Measurements from ENCODE around the gene RAVER2.

The RAVER2 gene

DNA sequence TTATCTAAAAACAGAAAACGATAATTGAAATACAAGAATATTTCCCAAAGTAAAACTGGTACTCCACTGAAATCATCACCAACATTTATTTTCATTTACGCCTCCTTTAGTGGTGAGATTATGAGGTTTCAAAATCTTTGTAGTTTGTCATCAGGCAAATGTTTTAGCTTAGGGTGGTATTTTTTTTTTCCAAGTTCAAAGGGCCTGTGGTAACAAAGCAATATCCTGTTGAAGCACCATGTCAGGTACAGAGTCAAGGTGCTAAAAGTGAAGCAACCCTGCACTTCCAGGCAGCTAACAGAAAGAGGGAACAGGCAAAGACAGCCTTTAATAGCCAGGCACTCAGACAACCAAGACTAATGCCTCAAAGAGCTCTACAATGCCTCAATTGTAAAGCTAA is 132.3 kb downstream of the RAVER2 start:
- ChIA-PET POLR2A (ENCODE audit: low non-redundant PET) (no interaction called here), CTCF (interaction anchor here (0.6 to 1.4 kb wide), 4 partner anchors 144 to 894 kb away, joined by 3 to 4 read pairs (median 3); no protein-coding TSS in a partner anchor)
- TF ChIP-seq CTCF (conservative IDR thresholded peaks at IDR 0.05; ENCODE audit: low read depth) = no peak
- DNase-seq (ENCODE audit: low spot score) = no peak
- H3K27ac ChIP-seq = no peak overlapping the region

- CTCF ChIA-PET = interaction anchor here (0.6 to 1.4 kb wide), 3 partner anchors 143 to 894 kb away, joined by 3 to 4 read pairs (median 3); no protein-coding TSS in a partner anchor
- no peak overlapping the region for H3K27ac ChIP-seq
- POLR2A ChIA-PET (ENCODE audit: low non-redundant PET) = no interaction called here
- no peak for DNase-seq (ENCODE audit: low spot score)
- TF ChIP-seq CTCF (conservative IDR thresholded peaks at IDR 0.05; ENCODE audit: low read depth) = no peak
Observed at GRCh38 chr1:64877598-64877997, 132.7 kb downstream of the RAVER2 start.

DNA sequence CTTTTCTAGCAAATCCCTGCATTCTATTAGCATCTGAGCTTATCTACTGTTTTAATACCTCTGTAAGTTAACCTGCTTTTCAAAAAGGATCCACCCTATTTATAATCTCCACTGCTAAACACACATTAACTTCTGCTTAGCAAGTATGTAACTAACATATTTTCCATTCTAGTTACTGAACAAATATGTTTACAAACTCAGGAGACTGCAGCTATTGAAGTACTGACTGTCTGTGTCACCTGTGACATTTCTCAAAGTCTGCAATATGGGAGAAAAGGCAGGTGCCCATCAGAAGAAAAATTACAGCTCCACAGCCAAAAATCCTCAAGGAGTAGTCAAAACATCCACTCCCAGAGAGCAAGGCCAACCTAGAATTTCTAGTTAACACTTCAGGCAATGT is 133.2 kb downstream of the RAVER2 start:
- TF ChIP-seq CTCF (conservative IDR thresholded peaks at IDR 0.05; ENCODE audit: low read depth) = no peak
- no peak overlapping the region for H3K27ac ChIP-seq
- ChIA-PET POLR2A (ENCODE audit: low non-redundant PET) (no interaction called here), CTCF (interaction anchor here (1.4 kb wide), 1 partner anchor 143 kb away, joined by 4 read pairs; no protein-coding TSS in a partner anchor)
- no peak for DNase-seq (ENCODE audit: low spot score)

DNA sequence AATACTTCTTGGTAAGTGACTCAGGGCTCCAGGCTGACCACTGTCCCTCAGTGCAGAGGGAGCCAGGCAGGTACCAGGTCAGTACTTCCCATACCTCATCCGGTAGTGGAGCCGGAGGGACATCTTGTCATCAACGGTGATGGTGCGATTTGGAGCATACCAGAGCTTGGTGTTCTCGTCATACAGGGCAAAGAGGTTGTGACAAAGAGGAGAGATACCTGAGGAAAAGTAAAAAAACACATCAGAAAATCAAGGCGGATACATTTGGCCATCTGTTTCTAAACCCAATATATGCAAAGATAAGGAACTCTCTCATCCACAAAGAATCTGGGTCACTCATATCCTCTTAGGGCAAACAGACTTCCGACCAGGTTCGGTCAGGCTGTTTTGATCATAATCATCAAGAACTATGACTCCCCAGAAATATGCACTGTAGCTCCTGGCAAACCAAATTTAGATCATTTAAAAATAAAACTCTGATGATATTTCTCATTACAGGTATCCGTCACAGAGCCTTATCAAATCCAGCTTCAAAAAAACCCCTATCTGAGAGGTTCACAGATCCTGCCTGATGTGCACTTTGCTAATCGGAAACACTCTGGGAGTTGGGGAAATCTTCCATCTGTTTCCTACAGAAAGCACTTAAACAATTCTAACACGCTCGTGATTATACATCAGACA is 134.2 kb downstream of the RAVER2 start:
- DNase-seq (ENCODE audit: low spot score) = no peak
- TF ChIP-seq CTCF (conservative IDR thresholded peaks at IDR 0.05; ENCODE audit: low read depth) = no peak
- CTCF ChIA-PET = interaction anchor here (0.5 kb wide), 2 partner anchors 31 to 298 kb away, joined by 3 read pairs; no protein-coding TSS in a partner anchor
- H3K27ac ChIP-seq = no peak overlapping the region
- POLR2A ChIA-PET (ENCODE audit: low non-redundant PET) = no interaction called here

- no peak for DNase-seq (ENCODE audit: low spot score)
- no peak overlapping the region for H3K27ac ChIP-seq
- TF ChIP-seq CTCF (conservative IDR thresholded peaks at IDR 0.05; ENCODE audit: low read depth) = no peak
- POLR2A ChIA-PET (ENCODE audit: low non-redundant PET) = no interaction called here
- CTCF ChIA-PET = no interaction called here
Observed at GRCh38 chr1:64880449-64880848, 135.6 kb downstream of the RAVER2 start.

DNA sequence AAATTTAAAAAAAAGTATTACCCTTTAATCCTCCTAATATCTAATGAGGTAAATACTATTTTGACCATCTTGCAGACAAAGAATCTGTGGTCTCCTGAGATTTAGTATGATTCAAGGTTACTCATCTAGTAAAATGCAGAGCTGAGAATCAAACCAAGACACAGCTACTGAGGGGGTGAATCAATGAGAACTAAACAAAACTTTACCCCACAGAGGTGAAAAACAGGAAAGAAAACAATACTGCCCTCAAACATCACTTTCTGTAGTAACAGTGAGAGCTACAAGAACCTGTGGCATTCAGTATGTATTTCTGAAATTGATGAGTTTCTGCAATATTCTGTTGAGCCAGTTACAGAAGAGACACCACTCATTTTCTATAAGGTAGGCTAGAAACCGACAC is 136.4 kb downstream of the RAVER2 start:
- no peak overlapping the region for H3K27ac ChIP-seq
- CTCF ChIA-PET = interaction anchor here (0.6 kb wide), 1 partner anchor 519 kb away, joined by 3 read pairs; no protein-coding TSS in a partner anchor
- no peak for DNase-seq (ENCODE audit: low spot score)
- no peak for TF ChIP-seq CTCF (conservative IDR thresholded peaks at IDR 0.05; ENCODE audit: low read depth)
- POLR2A ChIA-PET (ENCODE audit: low non-redundant PET) = no interaction called here
